ENCODE measurements around the gene ZNHIT1.
"Not testable (repeated sequence)": the region's sequence is repeated elsewhere in the genome, so short reads cannot be mapped to it uniquely, and the experiment has no call there.

The ZNHIT1 gene

DNA sequence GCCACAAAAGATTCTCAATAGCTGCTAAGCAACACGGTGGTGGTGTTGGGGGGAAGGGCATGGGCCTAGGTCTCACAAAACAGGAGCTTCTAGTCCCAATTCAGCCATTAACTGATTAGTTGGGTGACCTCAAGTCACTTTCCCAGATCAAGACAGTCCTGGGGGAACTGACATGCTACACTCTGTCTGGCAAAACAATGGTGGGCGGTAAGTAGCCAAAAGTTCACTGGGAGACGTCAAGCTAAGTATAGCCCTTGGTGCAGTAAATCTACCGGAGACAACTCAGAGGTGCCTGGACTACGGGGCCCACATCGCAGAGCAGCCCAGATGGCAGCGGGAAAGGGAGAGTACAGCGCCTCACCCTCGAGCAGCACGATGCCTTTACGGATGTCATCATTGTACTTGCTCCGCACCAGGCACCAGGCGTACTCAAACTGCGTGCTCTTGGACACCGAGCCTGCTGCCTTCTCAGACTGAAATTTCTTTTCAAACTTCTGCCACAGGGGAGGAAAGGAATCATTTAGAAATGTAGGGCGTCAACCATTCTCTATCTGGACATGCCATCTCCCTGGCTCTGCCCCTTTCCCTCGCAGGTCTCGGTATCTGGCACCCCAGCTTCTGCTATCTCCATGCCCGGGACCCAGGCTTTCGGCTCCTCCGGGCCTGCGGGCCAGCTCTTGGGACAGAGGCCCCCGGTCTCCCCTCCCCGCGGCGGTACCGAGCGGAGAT, 25.8 kb downstream of the ZNHIT1 start:
- DNase-seq: peak; percentile 28 to 47

DNA sequence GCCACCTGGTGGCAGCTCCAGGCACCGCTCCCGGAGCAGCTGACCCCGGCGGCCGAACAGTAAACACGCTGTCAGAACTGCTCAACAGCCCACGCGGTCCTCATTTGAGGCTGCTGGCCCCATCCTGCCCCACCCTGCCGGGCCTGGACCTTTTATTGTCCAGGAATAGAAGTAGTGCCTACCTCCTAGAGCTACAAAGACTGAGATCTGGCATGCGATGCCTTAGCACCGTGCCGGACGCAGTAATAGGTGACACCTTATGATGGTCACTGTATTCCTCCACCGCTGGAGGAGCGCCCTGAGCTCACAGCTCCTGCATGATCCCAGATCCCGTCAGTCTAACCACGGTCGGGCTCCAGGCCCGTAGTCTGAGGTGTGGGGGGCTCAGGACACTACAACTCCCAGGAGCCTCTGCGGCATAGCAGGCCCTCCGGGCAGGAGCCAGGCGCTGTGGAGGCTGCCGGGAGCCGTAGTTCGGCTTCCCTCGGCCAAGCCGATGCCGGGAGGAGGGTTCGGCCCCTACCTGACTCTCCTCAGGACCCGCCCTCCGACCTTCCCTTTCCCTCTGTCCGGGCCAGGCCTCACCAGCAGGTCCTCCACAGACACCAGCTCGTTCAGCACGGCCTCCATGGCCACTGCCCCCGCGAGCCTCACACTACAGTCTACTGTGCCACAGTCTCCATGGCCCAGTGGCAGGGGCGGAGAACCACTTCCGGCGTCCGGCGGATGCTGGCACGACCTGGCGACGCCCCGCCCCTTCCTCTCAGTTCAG, 26.6 kb downstream of the ZNHIT1 start, which contains the start of gene FIS1:
Gene FIS1, minus strand, starts transcription at position 707 of the 772 bp plus-strand sequence. Its CDS starts 77 bp downstream, at position 630.
- DNase-seq: peak; percentile 92 to 93

- no peak for DNase-seq
Measured at GRCh38 chr7:101245147-101245668, 27.2 kb downstream of the ZNHIT1 start.

DNA sequence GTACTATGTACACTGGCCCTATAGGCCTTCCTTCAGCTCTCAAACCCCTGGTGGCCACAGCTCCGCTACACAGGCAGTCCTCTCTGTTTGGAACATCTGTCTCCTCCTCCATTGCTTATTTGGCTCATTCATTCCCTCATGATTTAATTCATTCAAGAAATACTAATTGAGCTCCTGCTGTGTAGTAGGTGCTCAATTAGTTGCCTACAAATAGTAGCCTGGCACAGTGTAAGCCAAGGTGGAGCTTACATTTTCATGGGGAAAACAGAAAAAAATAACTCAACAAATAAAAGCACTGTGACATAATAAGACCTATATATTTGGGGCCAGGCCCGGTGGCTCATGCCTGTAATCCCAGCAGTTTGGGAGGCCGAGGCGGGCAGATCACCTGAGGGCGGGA, 30.3 kb downstream of the ZNHIT1 start:
- peak in 1 of 2 experiments; percentile 9 for DNase-seq

DNA sequence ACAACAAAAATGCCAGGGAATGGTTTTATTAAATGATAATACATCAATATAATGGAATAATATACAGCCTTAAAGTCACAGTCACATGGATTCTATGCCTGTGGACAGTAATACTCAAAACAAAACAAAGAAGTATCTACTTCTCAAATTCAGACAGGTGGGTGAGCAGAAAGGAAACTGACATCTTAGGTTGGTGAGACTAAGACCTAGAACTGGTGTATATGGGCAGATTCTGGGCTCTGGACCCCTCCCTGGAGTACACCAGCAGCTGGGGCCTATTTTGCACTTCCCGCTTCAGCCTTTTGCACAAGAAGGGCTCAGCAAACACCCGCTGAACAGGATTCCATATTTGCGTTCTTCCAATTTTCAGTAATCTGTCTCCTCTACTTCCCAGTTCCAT, 32.4 kb downstream of the ZNHIT1 start:
- no peak for DNase-seq

- peak; percentile 95 to 97 for DNase-seq
Measured at GRCh38 chr7:101251871-101252659, 34.1 kb downstream of the ZNHIT1 start.

GRCh38 chr7:101253199-101253598, 35.2 kb downstream of the ZNHIT1 start:
- DNase-seq: not testable (repeated sequence)

GRCh38 chr7:101255796-101256195, 37.8 kb downstream of the ZNHIT1 start:
- no peak for DNase-seq

GRCh38 chr7:101258243-101258731, 40.3 kb downstream of the ZNHIT1 start:
- DNase-seq: no peak

- DNase-seq: peak in 1 of 2 experiments; percentile 3
Measured at GRCh38 chr7:101264102-101264706, 46.2 kb downstream of the ZNHIT1 start.

DNA sequence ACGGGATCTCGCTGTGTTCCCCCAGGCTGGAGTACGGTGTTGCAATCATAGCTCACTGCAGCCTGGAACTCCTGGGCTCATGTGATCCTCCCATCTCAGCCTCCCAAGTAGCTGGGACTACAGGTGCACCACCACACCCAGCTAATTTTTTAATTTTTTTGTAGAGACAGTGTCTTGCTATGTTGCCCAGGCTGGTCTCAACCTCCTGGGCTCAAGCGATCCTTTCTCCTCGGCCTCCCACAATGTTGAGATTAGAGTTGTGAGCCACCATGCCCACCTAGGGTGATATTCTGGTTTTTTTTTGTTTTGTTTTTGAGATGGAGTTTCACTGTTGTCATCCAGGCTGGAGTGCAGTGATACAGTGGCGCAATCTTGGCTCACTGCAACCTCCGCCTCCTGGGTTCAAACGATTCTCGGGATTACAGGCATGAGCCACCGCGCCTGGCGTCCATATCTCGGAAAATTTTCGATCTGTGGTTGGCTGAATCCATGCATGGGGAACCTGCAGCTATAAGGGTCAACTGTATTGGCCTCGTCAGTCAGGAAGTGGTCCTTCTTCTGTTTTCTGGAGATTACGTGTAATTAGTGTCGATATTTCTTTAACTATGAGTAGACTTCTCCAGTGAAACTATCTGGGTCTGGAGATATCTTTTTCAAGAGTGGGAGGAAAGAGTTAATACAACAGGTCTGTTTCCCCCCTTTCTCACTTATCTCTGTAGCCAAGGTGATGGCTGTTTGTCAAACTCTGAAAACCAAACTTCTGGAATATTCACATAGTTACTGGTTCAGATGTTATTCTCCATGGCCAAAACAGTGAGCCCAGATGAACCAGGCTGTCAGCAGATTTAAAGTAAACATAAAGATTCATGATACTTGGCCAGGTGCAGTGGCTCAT, 47.9 kb downstream of the ZNHIT1 start:
- DNase-seq: no peak

- DNase-seq: no peak
Measured at GRCh38 chr7:101269664-101270063, 51.7 kb downstream of the ZNHIT1 start.

DNA sequence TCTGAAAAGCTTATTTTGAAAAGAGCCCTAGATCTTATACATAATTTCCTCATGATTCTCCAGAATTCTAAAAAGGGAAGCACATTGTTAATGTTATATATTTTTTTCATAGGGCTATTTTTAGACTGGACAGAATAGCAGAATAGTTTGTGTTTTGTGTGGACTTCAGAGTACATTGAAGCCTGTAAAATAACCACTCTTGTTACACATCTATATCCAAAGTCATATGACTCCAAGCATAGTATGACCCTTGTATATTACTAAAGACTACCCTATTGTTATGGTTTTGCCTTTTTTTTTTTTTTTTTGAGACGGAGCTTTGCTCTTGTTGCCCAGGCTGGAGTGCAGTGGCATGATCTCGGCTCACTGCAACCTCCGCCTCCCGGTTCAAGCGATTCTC, 53.1 kb downstream of the ZNHIT1 start:
- no peak for DNase-seq

GRCh38 chr7:101273206-101273605, 55.2 kb downstream of the ZNHIT1 start:
- DNase-seq: no peak

Data from Kasumi-1 (cell line).